Measurements from ENCODE around the gene TRPM3.

- TF ChIP-seq CTCF (IDR thresholded peaks at IDR 0.05) (no peak), POLR2AphosphoS5 (IDR thresholded peaks at IDR 0.05) (no peak)
These were observed 329.5 kb downstream of the TRPM3 start for GRCh38 chr9:70791936-70792335.
